SU-DHL-6 (cell line): ENCODE data around the gene DEPDC4.

Experiments
- EZH2phosphoT487 ChIP-seq: fragments of 200-600 bp; sonication (generic), shearing (Covaris generic); conservative IDR thresholded peaks from 2 replicates; pipeline ENCODE4 v1.6.1; 2018; ENCODE audit warnings: mild to moderate bottlenecking, antibody characterized with exemption, low read length, moderate library complexity, mixed read lengths
- TF ChIP-seq, protein P1 (sequence below): fragments of 200-600 bp; sonication (generic); IDR thresholded peaks from one replicate; pipeline ENCODE4 v1.5.1; 2017; ENCODE audit warnings: antibody characterized with exemption, mild to moderate bottlenecking, low read length, moderate library complexity; ENCODE audit not compliant: insufficient read depth, poor library complexity, severe bottlenecking

- TF ChIP-seq, protein P1, sequence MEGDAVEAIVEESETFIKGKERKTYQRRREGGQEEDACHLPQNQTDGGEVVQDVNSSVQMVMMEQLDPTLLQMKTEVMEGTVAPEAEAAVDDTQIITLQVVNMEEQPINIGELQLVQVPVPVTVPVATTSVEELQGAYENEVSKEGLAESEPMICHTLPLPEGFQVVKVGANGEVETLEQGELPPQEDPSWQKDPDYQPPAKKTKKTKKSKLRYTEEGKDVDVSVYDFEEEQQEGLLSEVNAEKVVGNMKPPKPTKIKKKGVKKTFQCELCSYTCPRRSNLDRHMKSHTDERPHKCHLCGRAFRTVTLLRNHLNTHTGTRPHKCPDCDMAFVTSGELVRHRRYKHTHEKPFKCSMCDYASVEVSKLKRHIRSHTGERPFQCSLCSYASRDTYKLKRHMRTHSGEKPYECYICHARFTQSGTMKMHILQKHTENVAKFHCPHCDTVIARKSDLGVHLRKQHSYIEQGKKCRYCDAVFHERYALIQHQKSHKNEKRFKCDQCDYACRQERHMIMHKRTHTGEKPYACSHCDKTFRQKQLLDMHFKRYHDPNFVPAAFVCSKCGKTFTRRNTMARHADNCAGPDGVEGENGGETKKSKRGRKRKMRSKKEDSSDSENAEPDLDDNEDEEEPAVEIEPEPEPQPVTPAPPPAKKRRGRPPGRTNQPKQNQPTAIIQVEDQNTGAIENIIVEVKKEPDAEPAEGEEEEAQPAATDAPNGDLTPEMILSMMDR, result no peak
- no peak for TF ChIP-seq EZH2phosphoT487
These were observed 22.2 kb upstream of the DEPDC4 start for GRCh38 chr12:100289038-100289437.
